ENCODE data around the gene SYNCRIP. TPM values are rescaled to one million over a fixed set of nuclear protein-coding genes. Genes with fewer than 3 reads are reported as not detected.
"Not testable (repeated sequence)": the region's sequence is repeated elsewhere in the genome, so short reads cannot be mapped to it uniquely, and the experiment has no call there.

Gene SYNCRIP
- total RNA-seq, 2 donors from 2014 or later: 142 to 150 TPM

GRCh38 chr6:85643537-85644278 lies 1.0 kb upstream of the SYNCRIP start:
- DNase-seq (ENCODE audit: low spot score) (peak; percentile 88), ATAC-seq (peak; percentile 42 to 76)
- peaks cover 36 to 47% of the 10 kb centered on the region in 2 donors for H3K4me1 Mint-ChIP-seq (ENCODE audit: low read depth in 2 of 2)
- H3K4me3 Mint-ChIP-seq: peak overlapping the region; percentile 99
- H3K9me3 Mint-ChIP-seq: peaks cover 4% of the 10 kb centered on the region
- H3K27me3 Mint-ChIP-seq: no peaks in the 10 kb centered on the region
- H3K27ac Mint-ChIP-seq: peak overlapping the region; percentile 90 to 94
- H3K36me3 Mint-ChIP-seq: peaks cover 33% of the 10 kb centered on the region

GRCh38 chr6:85641897-85642773 lies 551 bp downstream of the SYNCRIP start:
- H3K4me3 Mint-ChIP-seq: peak overlapping the region; percentile 99
- H3K27ac Mint-ChIP-seq: peak overlapping the region; percentile 82 to 90
- peak; percentile 70 for DNase-seq (ENCODE audit: low spot score)
- ATAC-seq: no peak
- H3K4me1 Mint-ChIP-seq (ENCODE audit: low read depth in 2 of 2): peaks cover 48 to 60% of the 10 kb centered on the region in 2 donors
- peaks cover 43% of the 10 kb centered on the region for H3K36me3 Mint-ChIP-seq
- H3K27me3 Mint-ChIP-seq: no peaks in the 10 kb centered on the region
- H3K9me3 Mint-ChIP-seq: peaks cover 4% of the 10 kb centered on the region

- peaks cover 4% of the 10 kb centered on the region for H3K9me3 Mint-ChIP-seq
- peaks cover 48 to 60% of the 10 kb centered on the region in 2 donors for H3K4me1 Mint-ChIP-seq (ENCODE audit: low read depth in 2 of 2)
- ATAC-seq (no peak), DNase-seq (ENCODE audit: low spot score) (no peak)
- H3K4me3 Mint-ChIP-seq: peak overlapping the region; percentile 99
- H3K27me3 Mint-ChIP-seq: no peaks in the 10 kb centered on the region
- peak overlapping the region; percentile 82 to 90 for H3K27ac Mint-ChIP-seq
- peaks cover 47% of the 10 kb centered on the region for H3K36me3 Mint-ChIP-seq
Observed at GRCh38 chr6:85641522-85641896, 1.2 kb downstream of the SYNCRIP start.

- Mint-ChIP-seq H3K4me3 (peak overlapping the region; percentile 99), H3K36me3 (peaks cover 49% of the 10 kb centered on the region), H3K9me3 (peaks cover 4% of the 10 kb centered on the region), H3K27ac (peak overlapping the region; percentile 82 to 90), H3K27me3 (no peaks in the 10 kb centered on the region), H3K4me1 (ENCODE audit: low read depth in 2 of 2) (peaks cover 48 to 60% of the 10 kb centered on the region in 2 donors)
- ATAC-seq (no peak), DNase-seq (ENCODE audit: low spot score) (no peak)
Observed at GRCh38 chr6:85640821-85641220, 1.9 kb downstream of the SYNCRIP start.

- no peak for DNase-seq (ENCODE audit: low spot score)
- peak overlapping the region; percentile 39 to 55 for H3K27ac Mint-ChIP-seq
- no peaks in the 10 kb centered on the region for H3K9me3 Mint-ChIP-seq
- H3K4me3 Mint-ChIP-seq: peak overlapping the region; percentile 35
- no peak for ATAC-seq
- peaks cover 35 to 44% of the 10 kb centered on the region in 2 donors for H3K4me1 Mint-ChIP-seq (ENCODE audit: low read depth in 2 of 2)
- H3K27me3 Mint-ChIP-seq: no peaks in the 10 kb centered on the region
- peaks cover 53% of the 10 kb centered on the region for H3K36me3 Mint-ChIP-seq
Observed at GRCh38 chr6:85637579-85637978, 5.1 kb downstream of the SYNCRIP start.

- H3K4me1 Mint-ChIP-seq (ENCODE audit: low read depth in 2 of 2): peaks cover 15 to 17% of the 10 kb centered on the region in 2 donors
Observed at GRCh38 chr6:85632164-85632942, 10.3 kb downstream of the SYNCRIP start.

GRCh38 chr6:85631117-85631516 lies 11.6 kb downstream of the SYNCRIP start:
- not testable (repeated sequence) for H3K27ac Mint-ChIP-seq; DNase-seq (ENCODE audit: low spot score); H3K27me3 Mint-ChIP-seq; H3K9me3 Mint-ChIP-seq; H3K4me3 Mint-ChIP-seq; ATAC-seq
- peaks cover 15 to 19% of the 10 kb centered on the region in 2 donors for H3K4me1 Mint-ChIP-seq (ENCODE audit: low read depth in 2 of 2)
- H3K36me3 Mint-ChIP-seq: peaks cover 17% of the 10 kb centered on the region

More at GRCh38 chr6:85632164-85632942, 10.3 kb downstream of the SYNCRIP start:
- Mint-ChIP-seq H3K36me3 (peaks cover 26% of the 10 kb centered on the region), H3K27me3 (no peaks in the 10 kb centered on the region), H3K9me3 (no peaks in the 10 kb centered on the region), H3K27ac (no peak overlapping the region), H3K4me3 (no peak overlapping the region)
- DNase-seq (ENCODE audit: low spot score) (no peak), ATAC-seq (no peak)

GRCh38 chr6:85628353-85628752 lies 14.3 kb downstream of the SYNCRIP start:
- no peak for DNase-seq (ENCODE audit: low spot score)
- Mint-ChIP-seq H3K4me3 (no peak overlapping the region), H3K36me3 (peaks cover 34% of the 10 kb centered on the region), H3K27ac (no peak overlapping the region), H3K4me1 (ENCODE audit: low read depth in 2 of 2) (peaks cover 34 to 43% of the 10 kb centered on the region in 2 donors), H3K9me3 (no peaks in the 10 kb centered on the region), H3K27me3 (no peaks in the 10 kb centered on the region)
- ATAC-seq: no peak

- Mint-ChIP-seq H3K4me1 (ENCODE audit: low read depth in 2 of 2) (peaks cover 21 to 32% of the 10 kb centered on the region in 2 donors), H3K36me3 (peaks cover 48% of the 10 kb centered on the region), H3K27me3 (no peaks in the 10 kb centered on the region), H3K9me3 (no peaks in the 10 kb centered on the region), H3K27ac (peak overlapping the region in 1 of 2 donors; percentile 56), H3K4me3 (no peak overlapping the region)
- ATAC-seq: no peak
- no peak for DNase-seq (ENCODE audit: low spot score)
Observed at GRCh38 chr6:85620308-85620707, 22.4 kb downstream of the SYNCRIP start.

GRCh38 chr6:85614780-85615179 lies 27.9 kb downstream of the SYNCRIP start:
- no peak for ATAC-seq
- no peaks in the 10 kb centered on the region for H3K27me3 Mint-ChIP-seq
- no peaks in the 10 kb centered on the region for H3K9me3 Mint-ChIP-seq
- H3K4me1 Mint-ChIP-seq (ENCODE audit: low read depth in 2 of 2): peaks cover 0 to 13% of the 10 kb centered on the region in 2 donors
- no peak for DNase-seq (ENCODE audit: low spot score)
- no peak overlapping the region for H3K27ac Mint-ChIP-seq
- no peak overlapping the region for H3K4me3 Mint-ChIP-seq
- peaks cover 25% of the 10 kb centered on the region for H3K36me3 Mint-ChIP-seq

GRCh38 chr6:85612690-85613474 lies 29.8 kb downstream of the SYNCRIP start:
- DNase-seq (ENCODE audit: low spot score) (no peak), ATAC-seq (no peak)
- Mint-ChIP-seq H3K36me3 (peaks cover 20% of the 10 kb centered on the region), H3K27ac (no peak overlapping the region), H3K27me3 (no peaks in the 10 kb centered on the region), H3K4me1 (ENCODE audit: low read depth in 2 of 2) (peaks cover 0 to 4% of the 10 kb centered on the region in 2 donors), H3K9me3 (no peaks in the 10 kb centered on the region), H3K4me3 (no peak overlapping the region)

- DNase-seq (ENCODE audit: low spot score): no peak
- peaks cover 18% of the 10 kb centered on the region for H3K36me3 Mint-ChIP-seq
- no peak overlapping the region for H3K27ac Mint-ChIP-seq
- no peak for ATAC-seq
- H3K4me3 Mint-ChIP-seq: no peak overlapping the region
- no peaks in the 10 kb centered on the region for H3K9me3 Mint-ChIP-seq
- H3K27me3 Mint-ChIP-seq: no peaks in the 10 kb centered on the region
- H3K4me1 Mint-ChIP-seq (ENCODE audit: low read depth in 2 of 2): peaks cover 2 to 4% of the 10 kb centered on the region in 2 donors
Observed at GRCh38 chr6:85610182-85610895, 32.3 kb downstream of the SYNCRIP start.

Measured in natural killer cell treated with Interleukin-12 subunit alpha and Interleukin-12 subunit beta and Interleukin-15 and Interleukin-18, amount 100 ng/mL, for 72 hours (primary cell).